Neural cell (in vitro differentiated cells): ENCODE results near the gene PTPN3. TPM values are rescaled to one million over a fixed set of nuclear protein-coding genes. Genes with fewer than 3 reads are reported as not detected.

Experiments
- H2AFZ ChIP-seq: fragments of 200-600, 300-800 bp; sonication (generic), shearing (Covaris generic); 2 replicates; pipeline ENCODE4 v1.6.0; 2014; ENCODE audit warnings: low read depth, mild to moderate bottlenecking, antibody characterized with exemption, low read length, moderate library complexity
- H3F3A ChIP-seq: fragments of 200-600 bp; shearing (Covaris generic); 2 replicates; pipeline ENCODE4 v1.6.1; 2016; ENCODE audit warnings: mild to moderate bottlenecking, moderate library complexity, mixed read lengths, antibody characterized with exemption, low read length; ENCODE audit not compliant: insufficient read depth, poor library complexity, severe bottlenecking
- H3K27ac ChIP-seq: fragments of 200-600, 300-800 bp; sonication (generic), shearing (Covaris generic); 2 replicates; pipeline ENCODE4 v1.5.1; 2014; ENCODE audit warnings: mild to moderate bottlenecking, low read length, moderate library complexity
- H3K27me3 ChIP-seq: fragments of 300-800, 200-600 bp; sonication (generic), shearing (Covaris generic); 2 replicates; pipeline ENCODE4 v1.6.0; 2014; ENCODE audit warnings: mild to moderate bottlenecking, low read depth, low read length, moderate library complexity; ENCODE audit not compliant: insufficient read depth
- H3K36me3 ChIP-seq: fragments of 300-800, 200-600 bp; sonication (generic), shearing (Covaris generic); 2 replicates; pipeline ENCODE4 v1.5.1; 2014; ENCODE audit warnings: mild to moderate bottlenecking, antibody characterized with exemption, low read length, moderate library complexity; ENCODE audit not compliant: insufficient read depth
- H3K4me2 ChIP-seq: fragments of 300-800, 200-600 bp; sonication (generic), shearing (Covaris generic); 2 replicates; pipeline ENCODE4 v1.6.0; 2014; ENCODE audit warnings: mild to moderate bottlenecking, low read length
- H3K4me3 ChIP-seq: fragments of 300-800, 200-600 bp; sonication (generic), shearing (Covaris generic); 2 replicates; pipeline ENCODE4 v1.5.1; 2014; ENCODE audit warnings: mild to moderate bottlenecking, low read length, moderate library complexity
- H3K79me2 ChIP-seq: fragments of 200-600 bp; shearing (Covaris generic); replicated peaks from 2 replicates; pipeline ENCODE4 v1.6.0; 2014; ENCODE audit warnings: mild to moderate bottlenecking, low read length, moderate library complexity; ENCODE audit not compliant: insufficient read depth
- H3K9ac ChIP-seq: fragments of 300-800, 200-600 bp; sonication (generic), shearing (Covaris generic); 2 replicates; pipeline ENCODE4 v1.6.1; 2016; ENCODE audit warnings: mild to moderate bottlenecking, low read length, mixed read lengths
- H3K9me2 ChIP-seq: fragments of 200-600 bp; shearing (Covaris generic); 2 replicates; pipeline ENCODE4 v1.6.1; 2016; ENCODE audit warnings: mild to moderate bottlenecking, low read length, mixed read lengths; ENCODE audit not compliant: insufficient read depth
- H3K9me3 ChIP-seq: fragments of 200-600, 300-800 bp; sonication (generic), shearing (Covaris generic); 2 replicates; pipeline ENCODE4 v1.6.1; 2016; ENCODE audit warnings: mild to moderate bottlenecking, mixed run types, low read length, moderate library complexity, mixed read lengths
- H4K20me1 ChIP-seq: fragments of 200-600 bp; shearing (Covaris generic); 2 replicates; pipeline ENCODE4 v1.6.1; 2016; ENCODE audit warnings: mild to moderate bottlenecking, mixed run types; ENCODE audit not compliant: insufficient read depth
- CTCF ChIP-seq: fragments of 450-650 bp; IDR thresholded peaks from 2 replicates; pipeline ENCODE4 v1.5.1; 2014; ENCODE audit warnings: antibody characterized with exemption, mild to moderate bottlenecking, moderate library complexity; ENCODE audit not compliant: poor library complexity, severe bottlenecking
- EP300 ChIP-seq: fragments of 450-650 bp; conservative IDR thresholded peaks from 2 replicates; pipeline ENCODE4 v1.6.1; 2014; ENCODE audit warnings: antibody characterized with exemption, mild to moderate bottlenecking, moderate library complexity; ENCODE audit not compliant: poor library complexity, severe bottlenecking
- EZH2 ChIP-seq: fragments of 200-600, 300-800 bp; shearing (Covaris generic), sonication (generic); IDR thresholded peaks from 2 replicates; pipeline ENCODE4 v1.6.1; 2014; ENCODE audit warnings: antibody characterized with exemption, low read length, borderline replicate concordance, mild to moderate bottlenecking; ENCODE audit not compliant: insufficient read depth, poor library complexity, severe bottlenecking
- MXI1 ChIP-seq: fragments of 450-650 bp; conservative IDR thresholded peaks from 2 replicates; pipeline ENCODE4 v1.6.1; 2014; ENCODE audit warnings: antibody characterized with exemption, mild to moderate bottlenecking; ENCODE audit not compliant: poor library complexity, severe bottlenecking
- POLR2AphosphoS5 ChIP-seq: IDR thresholded peaks from 2 replicates; pipeline ENCODE4 v1.6.1; 2012
- RAD21 ChIP-seq: fragments of 450-650 bp; conservative IDR thresholded peaks from 2 replicates; pipeline ENCODE4 v1.6.1; 2014; ENCODE audit warnings: antibody characterized with exemption, mild to moderate bottlenecking, moderate library complexity
- REST ChIP-seq: IDR thresholded peaks from 2 replicates; pipeline ENCODE4 v1.6.1; 2012; ENCODE audit warnings: borderline replicate concordance
- SMC3 ChIP-seq: fragments of 450-650 bp; conservative IDR thresholded peaks from 2 replicates; pipeline ENCODE4 v1.6.1; 2014; ENCODE audit warnings: antibody characterized with exemption, mild to moderate bottlenecking, moderate library complexity; ENCODE audit not compliant: poor library complexity
- TAF1 ChIP-seq: IDR thresholded peaks from 2 replicates; pipeline ENCODE4 v1.6.1; 2012; ENCODE audit warnings: low read depth
- polyA plus RNA-seq: library from polyadenylated mRNA; depleted of rRNA; stranded (reverse); fragments of >200 nt; gene quantifications from 2 replicates; pipeline ENCODE4 v1.2.3, GENCODE V29; 2014

The PTPN3 gene
- polyA plus RNA-seq, 1 donor from 2014 or later: 3.8 TPM

GRCh38 chr9:109371374-109371773 lies 126.7 kb downstream of the PTPN3 start:
- H3K27ac ChIP-seq: no peak overlapping the region
- no peaks in the 10 kb centered on the region for H3K36me3 ChIP-seq
- H3F3A ChIP-seq: no peaks in the 10 kb centered on the region
- no peak overlapping the region for H3K9ac ChIP-seq
- no peaks in the 10 kb centered on the region for H3K9me3 ChIP-seq
- H3K27me3 ChIP-seq: no peaks in the 10 kb centered on the region
- H3K4me3 ChIP-seq: no peak overlapping the region
- no peaks in the 10 kb centered on the region for H3K79me2 ChIP-seq
- H4K20me1 ChIP-seq: no peaks in the 10 kb centered on the region
- no peak overlapping the region for H3K4me2 ChIP-seq
- H3K9me2 ChIP-seq: no peaks in the 10 kb centered on the region
- H2AFZ ChIP-seq: no peak overlapping the region
- TF ChIP-seq SMC3: no peak
- no peak for TF ChIP-seq EZH2
- TF ChIP-seq REST: no peak
- TF ChIP-seq TAF1: no peak
- TF ChIP-seq CTCF: no peak
- TF ChIP-seq RAD21: no peak
- TF ChIP-seq POLR2AphosphoS5: no peak
- TF ChIP-seq MXI1: no peak
- no peak for TF ChIP-seq EP300

- Histone ChIP-seq H4K20me1 (no peaks in the 10 kb centered on the region), H3K9me3 (no peaks in the 10 kb centered on the region), H3K4me2 (no peak overlapping the region), H2AFZ (no peak overlapping the region), H3K79me2 (no peaks in the 10 kb centered on the region), H3K36me3 (no peaks in the 10 kb centered on the region), H3F3A (no peaks in the 10 kb centered on the region), H3K27ac (no peak overlapping the region), H3K9me2 (no peaks in the 10 kb centered on the region), H3K9ac (no peak overlapping the region), H3K4me3 (no peak overlapping the region), H3K27me3 (no peaks in the 10 kb centered on the region)
- TF ChIP-seq EP300 (no peak), REST (no peak), TAF1 (no peak), MXI1 (no peak), RAD21 (no peak), CTCF (no peak), EZH2 (no peak), SMC3 (no peak), POLR2AphosphoS5 (no peak)
Observed at GRCh38 chr9:109369285-109369684, 128.8 kb downstream of the PTPN3 start.
